ENCODE data around the gene DDIT3. TPM values are rescaled to one million over a fixed set of nuclear protein-coding genes. Genes with fewer than 3 reads are reported as not detected.

DDIT3 gene
- total and polyA plus RNA-seq, 2 of the 8 experiments (the other 6 are each of a cell fraction or from before 2014, with no cell fraction given) = 4.9 to 5.7 TPM

DNA sequence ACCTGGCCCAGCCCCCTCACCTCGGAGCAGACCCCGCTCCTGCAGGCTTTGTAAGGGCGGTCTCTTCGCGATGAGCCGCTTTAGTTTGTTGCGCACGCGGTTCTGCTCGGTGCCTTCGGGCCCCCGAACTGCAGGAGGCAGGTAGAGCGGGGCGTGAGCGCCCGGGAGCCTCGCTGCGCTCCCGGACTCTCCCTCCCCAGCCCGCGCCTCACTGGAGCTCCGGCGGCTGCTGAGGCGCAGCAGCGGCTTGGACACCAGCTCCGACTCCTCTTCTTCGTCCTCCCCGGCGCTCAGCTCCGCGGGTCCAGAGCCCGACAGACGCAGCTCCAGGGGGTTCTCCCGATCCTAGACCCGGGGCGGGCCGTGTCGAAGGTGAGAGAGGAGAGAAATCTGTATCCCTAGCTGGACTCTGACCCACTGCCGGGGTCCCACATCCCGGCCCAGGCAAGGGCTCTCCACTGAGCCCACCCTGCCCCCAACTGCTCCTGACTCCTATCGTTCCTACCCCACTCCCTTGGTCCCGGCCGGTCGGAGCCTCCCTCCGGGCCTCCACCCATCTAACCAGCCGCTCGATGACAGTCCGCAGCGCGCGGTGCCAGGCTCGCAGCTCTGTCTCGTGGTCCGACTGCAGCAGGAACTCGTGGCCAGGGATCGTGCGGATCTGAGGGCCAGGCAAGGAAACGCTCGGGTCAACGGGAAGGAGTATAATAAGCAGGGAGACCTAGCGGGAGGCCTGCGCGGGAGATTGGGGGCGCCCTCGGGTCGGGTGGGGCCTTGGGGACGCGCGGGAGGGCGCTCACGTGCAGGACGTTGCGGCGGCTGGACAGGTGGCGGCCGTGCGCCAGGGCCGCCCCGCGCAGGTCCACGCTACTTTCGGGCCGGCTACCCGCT lies 44.8 kb downstream of the DDIT3 start:
- Histone ChIP-seq H3K23ac (ENCODE audit: insufficient read length) (no peak overlapping the region), H3K4me1 (replicated peaks in 1 of 4; ENCODE audit: control insufficient read depth in 3 of 4, insufficient read depth in 4 of 4, low read length in 3 of 4) (peaks cover 0 to 25% (median 11%) of the 10 kb centered on the region in 4 experiments; a peak in 6 of 7 replicates), H3K27ac (ENCODE audit: low read depth, low read length) (no peak overlapping the region), H3K79me2 (ENCODE audit: control insufficient read depth in 1 of 2, insufficient read depth in 2 of 2, low read length in 2 of 2) (no peaks in the 10 kb centered on the region), H2BK120ac (replicated peaks; ENCODE audit: low read depth, low read length) (no peak overlapping the region), H3K4me2 (ENCODE audit: insufficient read depth in 1 of 2, low read depth in 2 of 2, low read length in 2 of 2) (peak overlapping the region; percentile 88 to 97), H3K4ac (replicated peaks; ENCODE audit: insufficient read length, low read depth, low read length) (peak overlapping the region; percentile 61), H2BK12ac (ENCODE audit: low read depth, low read length) (0 out of 2 replicates have a peak overlapping the region, but pooled peaks have one; percentile 80), H3K23me2 (ENCODE audit: low read depth, low read length) (peaks cover 8% of the 10 kb centered on the region; the same call in 1 of the 2 replicates), H3K79me1 (ENCODE audit: low read depth, low read length) (no peaks in the 10 kb centered on the region), H3K9me3 (ENCODE audit: insufficient read depth in 2 of 2, low read depth in 1 of 2, low read length in 1 of 2) (no peaks in the 10 kb centered on the region), H3K18ac (ENCODE audit: extremely low read depth, low read length) (peak overlapping the region; percentile 78), H4K20me1 (replicated peaks in 1 of 2; ENCODE audit: control insufficient read depth in 1 of 2, insufficient read depth in 2 of 2, low read length in 2 of 2) (peaks cover 0 to 4% of the 10 kb centered on the region in 2 experiments), H2BK15ac (ENCODE audit: low read length) (no peak overlapping the region), H2BK5ac (ENCODE audit: low read depth, low read length) (no peak overlapping the region), H3K9ac (replicated peaks in 1 of 4; ENCODE audit: extremely low read depth in 1 of 4, low read depth in 3 of 4, low read length in 3 of 4) (no peak overlapping the region), H4K5ac (ENCODE audit: insufficient read length, low read depth, low read length) (no peak overlapping the region), H2AK5ac (ENCODE audit: low read depth, low read length) (no peak overlapping the region), H3K14ac (ENCODE audit: insufficient read length) (no peak overlapping the region), H3K27me3 (replicated peaks in 1 of 4; ENCODE audit: control insufficient read depth in 3 of 4, extremely low read depth in 1 of 4, insufficient read depth in 3 of 4, low read length in 3 of 4) (peaks cover 20 to 49% (median 42%) of the 10 kb centered on the region in 4 experiments), H4K91ac (replicated peaks; ENCODE audit: insufficient read length, low read length) (peak overlapping the region; percentile 15), H3K36me3 (ENCODE audit: control insufficient read depth in 2 of 4, insufficient read depth in 4 of 4, low read length in 3 of 4) (no peaks in the 10 kb centered on the region; a peak in 1 of 8 replicates), H4K8ac (ENCODE audit: extremely low read depth, insufficient read depth, low read length) (peak overlapping the region; percentile 73), H3K56ac (replicated peaks; ENCODE audit: insufficient read length, low read depth, low read length) (no peak overlapping the region), H2AFZ (ENCODE audit: low read length) (peak overlapping the region; percentile 65; the same call in 1 of the 2 replicates), H2BK20ac (ENCODE audit: low read length) (no peak overlapping the region), H3K4me3 (ENCODE audit: extremely low read depth in 1 of 4, insufficient read depth in 2 of 4, low read depth in 3 of 4, low read length in 4 of 4) (peak overlapping the region; percentile 22 to 59 (median 50))
- ChIA-PET CTCF (ENCODE audit: partially characterized antibody) (interaction anchor here (0.6 to 25.1 kb wide), 13 partner anchors 11 to 264 kb away, joined by 3 to 441 read pairs (median 3); partner anchors contain the start of genes GLI1, INHBE, MARS1 and STAC3), POLR2A (ENCODE audit: partially characterized antibody) (interaction anchor here (0.6 to 1.8 kb wide), 4 partner anchors 51 to 244 kb away, joined by 3 to 4 read pairs (median 4); no protein-coding TSS in a partner anchor)
- WGBS, 2 experiments (ENCODE audit: extremely low coverage in 1 of 2, insufficient coverage in 1 of 2, insufficient read length in 1 of 2, insufficient replicate concordance in 2 of 2, low coverage in 1 of 2, low lambda C conversion rate in 2 of 2, missing lambda C conversion rate in 1 of 2) = 2% methylated on average over 72 of the region's 84 CpGs; no CpG with 5 or more reads in 1 of the 2 experiments
- DNase-seq (ENCODE audit: low read depth in 1 of 2, low spot score in 2 of 2) (peak in 1 of 2 experiments; percentile 67), FAIRE-seq (no peak)
- TF ChIP-seq, protein P1, sequence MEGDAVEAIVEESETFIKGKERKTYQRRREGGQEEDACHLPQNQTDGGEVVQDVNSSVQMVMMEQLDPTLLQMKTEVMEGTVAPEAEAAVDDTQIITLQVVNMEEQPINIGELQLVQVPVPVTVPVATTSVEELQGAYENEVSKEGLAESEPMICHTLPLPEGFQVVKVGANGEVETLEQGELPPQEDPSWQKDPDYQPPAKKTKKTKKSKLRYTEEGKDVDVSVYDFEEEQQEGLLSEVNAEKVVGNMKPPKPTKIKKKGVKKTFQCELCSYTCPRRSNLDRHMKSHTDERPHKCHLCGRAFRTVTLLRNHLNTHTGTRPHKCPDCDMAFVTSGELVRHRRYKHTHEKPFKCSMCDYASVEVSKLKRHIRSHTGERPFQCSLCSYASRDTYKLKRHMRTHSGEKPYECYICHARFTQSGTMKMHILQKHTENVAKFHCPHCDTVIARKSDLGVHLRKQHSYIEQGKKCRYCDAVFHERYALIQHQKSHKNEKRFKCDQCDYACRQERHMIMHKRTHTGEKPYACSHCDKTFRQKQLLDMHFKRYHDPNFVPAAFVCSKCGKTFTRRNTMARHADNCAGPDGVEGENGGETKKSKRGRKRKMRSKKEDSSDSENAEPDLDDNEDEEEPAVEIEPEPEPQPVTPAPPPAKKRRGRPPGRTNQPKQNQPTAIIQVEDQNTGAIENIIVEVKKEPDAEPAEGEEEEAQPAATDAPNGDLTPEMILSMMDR (IDR thresholded peaks at IDR 0.05; ENCODE audit: control extremely low read depth in 1 of 3, insufficient read depth in 1 of 3, low read depth in 1 of 3, low read length in 3 of 3) = 0 out of 4 replicates have a peak, but pooled peaks of 1 of the 3 experiments have one; percentile 4
- no peak for TF ChIP-seq CTBP2 (IDR thresholded peaks at IDR 0.05; ENCODE audit: borderline replicate concordance, insufficient read depth, insufficient read length, low read length)
- TF ChIP-seq RNF2 (IDR thresholded peaks at IDR 0.05; ENCODE audit: borderline replicate concordance, low read depth, low read length, missing control alignments, poor library complexity, severe bottlenecking) = peak; percentile 80
- TF ChIP-seq KDM5A (IDR thresholded peaks at IDR 0.05; ENCODE audit: low read length) = no peak
- TF ChIP-seq JUN (IDR thresholded peaks at IDR 0.05; ENCODE audit: low read depth, low read length) = no peak
- TF ChIP-seq BCL11A (IDR thresholded peaks at IDR 0.05; ENCODE audit: low read depth in 2 of 2, low read length in 2 of 2) = no peak
- no peak for TF ChIP-seq JUND (IDR thresholded peaks at IDR 0.05; ENCODE audit: low read length)

Measured in H1 (cell line).